PC-9 (cell line): Measurements from ENCODE around the gene RDH16.

Experiments
- EZH2 ChIP-seq: fragments of 200-600 bp; sonication (generic); IDR thresholded peaks from 2 replicates; pipeline ENCODE4 v1.8.0; 2017; ENCODE audit warnings: antibody characterized with exemption, low read depth
- TF ChIP-seq, protein P1 (sequence below): fragments of 200-600 bp; sonication (generic); conservative IDR thresholded peaks from 2 replicates; pipeline ENCODE4 v1.6.1; 2017; ENCODE audit warnings: mixed run types, antibody characterized with exemption, mild to moderate bottlenecking, moderate library complexity

DNA sequence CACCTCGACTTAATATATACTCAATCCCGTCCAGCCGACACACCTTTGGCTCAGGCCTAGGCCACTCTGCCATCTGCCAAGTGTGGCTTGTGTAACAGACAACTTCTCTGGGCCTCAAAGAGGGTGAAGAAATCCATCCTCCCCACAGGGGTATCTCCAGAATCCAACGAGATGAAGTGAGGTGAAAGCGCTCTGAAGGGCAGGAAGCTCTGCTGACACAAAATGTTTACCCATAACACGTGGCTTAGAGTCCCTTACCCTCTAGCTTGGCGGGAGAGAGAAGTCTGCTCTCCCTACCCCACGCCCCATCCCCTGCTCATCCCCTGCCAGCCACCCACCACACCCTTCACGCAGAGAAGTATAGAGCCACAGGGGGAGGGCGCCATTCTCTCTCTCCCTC, 35.9 kb upstream of the RDH16 start:
- TF ChIP-seq, protein P1, sequence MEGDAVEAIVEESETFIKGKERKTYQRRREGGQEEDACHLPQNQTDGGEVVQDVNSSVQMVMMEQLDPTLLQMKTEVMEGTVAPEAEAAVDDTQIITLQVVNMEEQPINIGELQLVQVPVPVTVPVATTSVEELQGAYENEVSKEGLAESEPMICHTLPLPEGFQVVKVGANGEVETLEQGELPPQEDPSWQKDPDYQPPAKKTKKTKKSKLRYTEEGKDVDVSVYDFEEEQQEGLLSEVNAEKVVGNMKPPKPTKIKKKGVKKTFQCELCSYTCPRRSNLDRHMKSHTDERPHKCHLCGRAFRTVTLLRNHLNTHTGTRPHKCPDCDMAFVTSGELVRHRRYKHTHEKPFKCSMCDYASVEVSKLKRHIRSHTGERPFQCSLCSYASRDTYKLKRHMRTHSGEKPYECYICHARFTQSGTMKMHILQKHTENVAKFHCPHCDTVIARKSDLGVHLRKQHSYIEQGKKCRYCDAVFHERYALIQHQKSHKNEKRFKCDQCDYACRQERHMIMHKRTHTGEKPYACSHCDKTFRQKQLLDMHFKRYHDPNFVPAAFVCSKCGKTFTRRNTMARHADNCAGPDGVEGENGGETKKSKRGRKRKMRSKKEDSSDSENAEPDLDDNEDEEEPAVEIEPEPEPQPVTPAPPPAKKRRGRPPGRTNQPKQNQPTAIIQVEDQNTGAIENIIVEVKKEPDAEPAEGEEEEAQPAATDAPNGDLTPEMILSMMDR, result no peak
- TF ChIP-seq EZH2, result no peak
